Measurements from ENCODE around the gene PRR32.

DNA sequence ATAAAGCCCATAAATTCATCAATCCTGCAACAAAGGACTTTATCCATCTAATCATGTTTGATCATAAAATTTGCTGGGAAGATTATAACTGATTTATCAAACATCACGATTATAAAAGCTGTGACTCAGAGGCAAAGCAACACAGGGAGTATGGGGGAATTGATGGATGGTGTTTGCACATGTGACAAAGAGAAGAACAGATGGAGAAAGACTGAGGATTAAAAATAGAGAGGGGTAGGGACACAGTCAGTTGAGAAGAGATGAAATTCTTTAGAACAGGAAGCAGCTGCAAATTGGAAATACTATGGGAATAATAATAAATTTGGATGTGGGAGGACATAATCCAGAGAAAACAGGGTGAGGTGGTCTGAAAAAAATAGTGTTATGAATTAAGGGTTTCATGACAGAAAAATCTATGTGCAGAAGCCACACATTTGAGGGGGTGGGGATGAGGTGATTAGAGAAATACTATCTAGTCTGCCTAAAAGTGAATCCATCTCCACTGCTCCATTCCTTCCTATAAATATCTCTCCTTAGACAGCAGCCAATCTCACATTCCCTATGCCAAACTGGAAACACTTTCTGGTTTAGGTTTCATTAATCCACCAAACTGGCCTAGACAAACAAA is 6.2 kb downstream of the PRR32 start:
- TF ChIP-seq, protein P1, sequence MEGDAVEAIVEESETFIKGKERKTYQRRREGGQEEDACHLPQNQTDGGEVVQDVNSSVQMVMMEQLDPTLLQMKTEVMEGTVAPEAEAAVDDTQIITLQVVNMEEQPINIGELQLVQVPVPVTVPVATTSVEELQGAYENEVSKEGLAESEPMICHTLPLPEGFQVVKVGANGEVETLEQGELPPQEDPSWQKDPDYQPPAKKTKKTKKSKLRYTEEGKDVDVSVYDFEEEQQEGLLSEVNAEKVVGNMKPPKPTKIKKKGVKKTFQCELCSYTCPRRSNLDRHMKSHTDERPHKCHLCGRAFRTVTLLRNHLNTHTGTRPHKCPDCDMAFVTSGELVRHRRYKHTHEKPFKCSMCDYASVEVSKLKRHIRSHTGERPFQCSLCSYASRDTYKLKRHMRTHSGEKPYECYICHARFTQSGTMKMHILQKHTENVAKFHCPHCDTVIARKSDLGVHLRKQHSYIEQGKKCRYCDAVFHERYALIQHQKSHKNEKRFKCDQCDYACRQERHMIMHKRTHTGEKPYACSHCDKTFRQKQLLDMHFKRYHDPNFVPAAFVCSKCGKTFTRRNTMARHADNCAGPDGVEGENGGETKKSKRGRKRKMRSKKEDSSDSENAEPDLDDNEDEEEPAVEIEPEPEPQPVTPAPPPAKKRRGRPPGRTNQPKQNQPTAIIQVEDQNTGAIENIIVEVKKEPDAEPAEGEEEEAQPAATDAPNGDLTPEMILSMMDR (IDR thresholded peaks at IDR 0.05 in 4 of 5, conservative IDR thresholded peaks at IDR 0.05 in 1 of 5) = no peak
- TF ChIP-seq POLR2A (IDR thresholded peaks at IDR 0.05) = no peak

Data from gastrocnemius medialis (tissue), 4 donors.